ENCODE measurements around the gene LRRC8B. TPM values are rescaled to one million over a fixed set of nuclear protein-coding genes. Genes with fewer than 3 reads are reported as not detected.
A peak's percentile ranks its signal among the peaks of the same experiment; 100 is the strongest.

The LRRC8B gene
- total and polyA plus RNA-seq, 9 of the 15 experiments (the other 6 are each of a cell fraction or from before 2014, with no cell fraction given): 4.3 to 43.7 (median 14.4) TPM

DNA sequence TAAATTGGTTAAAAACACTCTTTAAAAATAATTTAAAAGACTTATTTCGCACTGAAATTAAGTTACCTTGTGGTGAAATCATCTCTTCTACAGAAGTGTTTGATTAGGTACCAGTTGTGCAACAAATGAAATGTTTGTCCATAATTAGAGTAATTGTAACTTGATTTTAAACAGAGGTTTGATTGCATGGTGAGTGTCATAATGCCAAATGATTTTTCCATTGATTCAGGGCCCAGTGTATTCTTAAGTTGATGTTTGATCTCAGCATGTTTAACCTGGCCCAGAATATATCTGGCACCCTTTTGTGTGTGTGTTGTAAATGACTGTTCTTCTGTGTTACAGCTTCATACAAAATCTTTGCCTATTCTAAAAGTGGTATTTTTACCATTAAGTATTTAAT lies 28.5 kb downstream of the LRRC8B start:
- CTCF ChIA-PET (ENCODE audit: low intra/inter-chr PET ratio): no interaction called here
- intact Hi-C loops (cut with micrococcal nuclease): no loop called here

GRCh38 chr1:89555550-89555949 lies 30.9 kb downstream of the LRRC8B start:
- H3K27ac ChIP-seq (ENCODE audit: extremely low read depth, low read depth, low read length): no peak overlapping the region
- no peaks in the 10 kb centered on the region for H3K9me1 ChIP-seq (ENCODE audit: control insufficient read depth, insufficient read depth, low read length)
- ATAC-seq: 0 out of 3 replicates have a peak, but pooled peaks have one; percentile 7
- intact Hi-C loops (cut with micrococcal nuclease) (no loop called here), in situ Hi-C loops (cut with MboI) (no loop called here)
- no peak overlapping the region for H3K4me2 ChIP-seq (ENCODE audit: insufficient read depth, low read length)
- FAIRE-seq: no peak
- no peak overlapping the region for H2AFZ ChIP-seq (ENCODE audit: low read depth, low read length)
- H3K27me3 ChIP-seq (ENCODE audit: control insufficient read depth in 2 of 2, insufficient read depth in 2 of 2, low read length in 2 of 2): no peaks in the 10 kb centered on the region
- peaks cover 5 to 23% of the 10 kb centered on the region in 2 experiments; a peak in 4 of 5 replicates for H3K4me1 ChIP-seq (replicated peaks in 1 of 2; ENCODE audit: control insufficient read depth in 2 of 2, insufficient read depth in 2 of 2, low read length in 2 of 2)
- peaks cover 4% of the 10 kb centered on the region; the same call in 1 of the 2 replicates for H3K9me3 ChIP-seq (replicated peaks; ENCODE audit: control insufficient read depth, insufficient read depth, low read depth, low read length)
- H3K79me2 ChIP-seq (ENCODE audit: control insufficient read depth, insufficient read depth, low read length): peaks cover 66% of the 10 kb centered on the region
- CTCF ChIA-PET (ENCODE audit: low intra/inter-chr PET ratio): no interaction called here
- no peak overlapping the region for H3K4me3 ChIP-seq
- no TSS peak for BruUV-seq (replicated peaks)
- H3K9ac ChIP-seq (ENCODE audit: insufficient read depth in 1 of 2, low read depth in 2 of 2, low read length in 2 of 2): no peak overlapping the region
- H3K36me3 ChIP-seq (ENCODE audit: control insufficient read depth, insufficient read depth, low read length): peaks cover 84% of the 10 kb centered on the region; the same call in 2 of the 3 replicates
- WGBS (ENCODE audit: insufficient coverage, low coverage, missing lambda C conversion rate): 48% methylated on average over 2 of the region's 2 CpGs
- no peak for DNase-seq (ENCODE audit: extremely low read depth in 1 of 4, low spot score in 3 of 4)
- H4K20me1 ChIP-seq (replicated peaks; ENCODE audit: control insufficient read depth, insufficient read depth, low read length): no peaks in the 10 kb centered on the region
- POLR2A ChIA-PET: interaction anchor here (1.2 to 1.6 kb wide), 3 partner anchors 9 to 11 kb away, joined by 4 to 5 read pairs (median 4); no protein-coding TSS in a partner anchor
- TF ChIP-seq ZNF707 (CRISPR knock-in tag; conservative IDR thresholded peaks at IDR 0.05) (no peak), CEBPG (CRISPR knock-in tag; IDR thresholded peaks at IDR 0.05) (peak; percentile 78), CEBPG (tag; conservative IDR thresholded peaks at IDR 0.05 in 1 of 2, IDR thresholded peaks at IDR 0.05 in 1 of 2) (peak in 1 of 2 experiments; percentile 86; a peak in 2 of 4 replicates), ATF3 (IDR thresholded peaks at IDR 0.05) (peak; percentile 72), ATF3 (CRISPR knock-in tag; conservative IDR thresholded peaks at IDR 0.05) (no peak), NR2C2 (CRISPR knock-in tag; IDR thresholded peaks at IDR 0.05) (no peak), NR2C2 (tag; IDR thresholded peaks at IDR 0.05) (peak; percentile 75; the same call in 1 of the 2 replicates), DACH1 (IDR thresholded peaks at IDR 0.05; ENCODE audit: partially characterized antibody) (no peak), HNRNPUL1 (IDR thresholded peaks at IDR 0.05; ENCODE audit: low read length) (no peak), PKNOX1 (IDR thresholded peaks at IDR 0.05) (peak; percentile 12; the same call in 1 of the 2 replicates), MEIS2 (IDR thresholded peaks at IDR 0.05; ENCODE audit: partially characterized antibody) (peak; percentile 44), ZNF354B (CRISPR knock-in tag; IDR thresholded peaks at IDR 0.05) (no peak), NR2C1 (IDR thresholded peaks at IDR 0.05) (no peak), NR2C1 (tag; IDR thresholded peaks at IDR 0.05) (peak; percentile 68; the same call in 1 of the 2 replicates), THRAP3 (IDR thresholded peaks at IDR 0.05; ENCODE audit: borderline replicate concordance) (no peak)

More for the DNA sequence above, 28.5 kb downstream of the LRRC8B start:
- Histone ChIP-seq H4K20me1 (replicated peaks; ENCODE audit: control insufficient read depth, insufficient read depth, low read length) (no peaks in the 10 kb centered on the region), H3K4me3 (no peak overlapping the region), H3K4me2 (ENCODE audit: insufficient read depth, low read length) (no peak overlapping the region), H3K36me3 (ENCODE audit: control insufficient read depth, insufficient read depth, low read length) (peaks cover 80% of the 10 kb centered on the region), H2AFZ (ENCODE audit: low read depth, low read length) (no peak overlapping the region), H3K9me1 (ENCODE audit: control insufficient read depth, insufficient read depth, low read length) (no peaks in the 10 kb centered on the region), H3K27ac (ENCODE audit: extremely low read depth, low read depth, low read length) (peak overlapping the region; percentile 29; the same call in 1 of the 3 replicates), H3K79me2 (ENCODE audit: control insufficient read depth, insufficient read depth, low read length) (peaks cover 84% of the 10 kb centered on the region), H3K9me3 (replicated peaks; ENCODE audit: control insufficient read depth, insufficient read depth, low read depth, low read length) (no peaks in the 10 kb centered on the region), H3K4me1 (replicated peaks in 1 of 2; ENCODE audit: control insufficient read depth in 2 of 2, insufficient read depth in 2 of 2, low read length in 2 of 2) (peaks cover 9 to 41% of the 10 kb centered on the region in 2 experiments; a peak in 4 of 5 replicates), H3K9ac (ENCODE audit: insufficient read depth in 1 of 2, low read depth in 2 of 2, low read length in 2 of 2) (no peak overlapping the region), H3K27me3 (ENCODE audit: control insufficient read depth in 2 of 2, insufficient read depth in 2 of 2, low read length in 2 of 2) (no peaks in the 10 kb centered on the region)
- POLR2A ChIA-PET: no interaction called here
- no peak for DNase-seq (ENCODE audit: extremely low read depth in 1 of 4, low spot score in 3 of 4)
- WGBS (ENCODE audit: insufficient coverage, low coverage, missing lambda C conversion rate): 100% methylated on average over 1 of the region's 1 CpG
- no TSS peak for BruUV-seq (replicated peaks)
- TF ChIP-seq ILF3 (IDR thresholded peaks at IDR 0.05; ENCODE audit: borderline replicate concordance): no peak
- no peak for TF ChIP-seq CEBPG (CRISPR knock-in tag; IDR thresholded peaks at IDR 0.05)
- 0 out of 4 replicates have a peak, but pooled peaks of 1 of the 2 experiments have one; percentile 16 for TF ChIP-seq CEBPG (tag; conservative IDR thresholded peaks at IDR 0.05 in 1 of 2, IDR thresholded peaks at IDR 0.05 in 1 of 2)
- no peak for FAIRE-seq
- in situ Hi-C loops (cut with MboI): no loop called here
- ATAC-seq: no peak
